ENCODE data around the gene NOS2.
"Not testable (repeated sequence)": the region's sequence is repeated elsewhere in the genome, so short reads cannot be mapped to it uniquely, and the experiment has no call there.

The NOS2 gene

DNA sequence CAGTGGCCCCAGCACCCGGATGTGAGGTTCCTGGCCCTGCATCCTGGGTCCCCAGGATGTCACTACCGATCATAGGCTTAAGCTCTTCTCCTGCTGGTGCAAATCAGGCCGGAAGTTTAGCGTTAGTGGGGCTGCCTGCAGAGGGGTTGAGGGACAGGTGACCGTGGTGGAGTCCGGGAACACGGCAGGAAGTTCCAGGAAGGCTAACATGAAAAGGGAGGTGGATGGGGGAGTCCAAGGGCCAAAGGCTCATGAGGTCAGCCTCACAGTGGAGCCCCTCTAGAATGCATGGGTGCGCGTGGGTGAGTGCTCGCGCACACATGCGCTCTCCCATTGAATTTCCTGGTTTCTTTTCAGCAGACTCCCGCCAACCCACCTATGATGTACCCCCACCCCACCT is 46.6 kb downstream of the NOS2 start:
- DNase-seq, result not testable (repeated sequence)

DNA sequence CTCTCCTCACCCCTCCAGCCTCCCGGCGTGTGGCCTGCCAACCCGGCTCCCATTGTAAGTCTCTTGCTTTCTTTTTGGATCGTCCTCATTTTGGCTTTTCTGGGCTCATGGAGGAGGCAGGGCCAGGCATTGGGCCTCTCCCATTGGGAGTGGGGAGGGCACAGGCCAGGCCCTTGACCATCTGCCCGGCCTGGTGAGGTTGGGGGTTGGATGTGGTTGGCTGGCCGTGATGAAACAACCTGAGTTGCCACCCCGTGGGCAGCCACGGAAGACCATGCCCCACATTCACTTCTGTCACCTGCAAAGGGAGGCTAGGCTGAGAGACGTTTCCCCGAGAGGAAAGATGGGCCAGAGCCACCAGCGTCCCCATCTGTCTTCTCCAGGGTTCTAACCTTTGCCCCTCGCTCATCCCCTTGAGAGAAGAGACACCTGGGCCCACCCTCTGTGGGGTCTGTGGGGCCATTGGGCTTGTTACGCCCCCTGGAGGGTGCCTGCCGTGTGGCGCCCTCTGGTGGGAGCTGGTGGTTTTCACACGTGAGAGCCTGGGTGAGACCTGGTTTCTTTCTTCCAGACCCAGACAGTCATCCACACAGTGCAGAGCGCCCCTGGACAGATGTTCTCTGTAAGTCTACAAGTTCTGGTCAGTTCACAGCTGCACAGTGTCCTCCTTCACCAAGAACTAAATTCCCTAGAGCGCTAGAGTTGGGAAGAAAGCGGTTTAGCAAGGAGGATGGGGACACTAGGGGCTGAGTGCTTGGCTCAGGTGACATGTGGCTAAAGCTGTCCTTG is 47.3 kb downstream of the NOS2 start:
- not testable (repeated sequence) for DNase-seq

DNA sequence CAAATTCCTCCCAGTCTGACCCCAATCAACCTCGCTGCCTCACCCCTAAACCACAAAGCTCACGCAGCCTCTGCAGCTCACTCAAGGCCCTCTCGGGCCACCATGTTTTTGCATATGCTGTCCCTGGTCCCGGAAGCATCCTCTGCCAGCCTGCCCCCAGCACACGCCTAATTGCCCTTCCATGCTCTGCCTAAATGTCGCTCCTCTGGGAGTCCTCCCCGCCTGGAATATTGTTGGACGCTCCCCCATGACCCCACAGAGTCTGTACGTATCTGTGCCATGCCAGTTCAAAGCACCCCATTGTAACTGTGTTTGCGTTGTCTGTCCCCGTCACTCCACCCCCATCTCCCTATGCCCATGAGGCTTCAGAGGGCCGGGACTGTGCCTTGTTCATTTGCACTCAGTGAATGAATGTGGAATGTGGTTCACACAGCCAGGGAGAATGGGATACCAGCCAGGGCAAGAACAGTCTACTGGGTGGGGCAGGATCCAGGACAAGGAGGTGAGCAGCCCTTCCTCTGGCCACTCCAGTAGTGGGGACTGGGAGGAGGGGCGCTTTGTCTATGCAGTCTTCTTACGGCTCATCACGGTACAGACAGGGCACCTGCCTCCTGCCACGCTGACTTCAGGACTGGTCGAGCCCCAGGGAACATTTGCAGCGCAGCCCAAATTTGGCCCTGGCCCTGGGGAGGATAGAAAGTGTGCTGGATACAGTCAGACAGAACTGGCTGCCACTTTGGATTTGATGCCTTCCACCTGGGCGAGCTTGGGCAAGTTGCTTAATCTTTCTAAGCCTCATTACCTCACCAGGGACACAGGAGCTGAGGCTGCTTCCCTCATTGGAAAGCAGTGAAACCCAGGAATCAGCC is 48.5 kb downstream of the NOS2 start:
- no peak for DNase-seq

DNA sequence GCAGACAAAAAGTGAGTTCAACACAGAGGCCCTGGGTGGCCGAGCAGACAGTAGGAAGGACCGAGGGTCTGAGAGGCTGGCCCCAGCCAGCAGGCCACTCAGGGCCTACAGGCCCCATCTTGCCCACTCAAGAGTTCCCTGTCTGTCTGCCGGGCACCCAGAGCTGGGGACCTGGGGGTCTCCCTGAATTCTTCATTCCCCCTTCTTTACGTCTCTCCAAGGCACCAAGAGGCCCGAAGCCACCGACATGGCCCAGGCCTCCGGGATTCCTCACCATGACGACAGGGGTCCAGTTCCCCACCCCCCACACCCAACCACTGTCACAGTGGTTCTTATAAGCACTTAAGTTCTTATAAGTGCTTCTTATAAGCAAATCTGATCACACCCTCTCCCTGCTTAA is 49.2 kb downstream of the NOS2 start:
- no peak for DNase-seq

DNA sequence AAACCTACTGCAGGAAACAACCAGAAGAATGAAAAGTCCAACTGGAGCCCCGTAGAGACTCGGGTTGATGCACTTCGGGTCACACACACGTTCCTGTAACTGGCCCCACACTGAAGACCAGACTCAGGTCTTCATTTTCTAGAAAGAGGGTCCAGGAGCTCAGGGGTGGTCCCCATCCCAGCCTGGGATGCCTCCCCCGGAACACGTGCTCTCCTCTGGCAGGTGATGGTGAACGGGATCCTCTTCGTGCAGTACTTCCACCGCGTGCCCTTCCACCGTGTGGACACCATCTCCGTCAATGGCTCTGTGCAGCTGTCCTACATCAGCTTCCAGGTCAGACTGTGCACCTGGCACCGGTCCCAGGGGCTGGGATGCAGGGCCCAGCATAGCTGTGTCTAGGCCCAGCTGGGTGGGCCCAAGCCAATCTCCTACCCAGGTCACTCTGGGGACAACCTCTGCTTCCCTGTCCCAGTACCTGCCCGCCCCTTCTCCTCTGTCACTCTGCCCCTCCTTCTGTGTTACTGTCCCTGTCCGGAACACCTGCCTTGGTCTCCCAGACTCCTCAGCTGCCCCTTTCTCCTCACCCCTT is 50.7 kb downstream of the NOS2 start:
- DNase-seq, result not testable (repeated sequence)

DNA sequence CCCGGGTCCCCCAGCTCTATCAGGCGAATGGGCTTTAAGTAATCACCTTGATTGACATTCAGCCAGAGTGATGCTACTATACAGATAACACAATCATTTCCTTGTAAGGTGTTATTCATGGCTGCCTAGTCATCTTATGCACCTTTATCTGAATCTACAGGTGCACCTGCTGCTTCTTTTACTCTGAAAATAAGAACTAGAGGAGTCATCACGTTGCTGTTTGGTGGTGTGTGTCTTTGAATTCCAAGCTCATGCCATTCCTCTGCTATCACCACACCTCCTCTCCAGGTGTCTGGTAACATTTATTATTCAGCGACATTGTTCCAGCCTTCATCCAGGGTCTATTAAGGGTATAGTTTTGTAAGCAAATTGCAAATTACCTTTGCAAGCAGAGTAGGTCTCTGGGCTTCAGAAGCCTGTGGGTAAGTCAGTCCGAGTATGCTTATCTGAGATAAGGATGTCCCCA is 51.9 kb downstream of the NOS2 start:
- DNase-seq, result no peak

DNA sequence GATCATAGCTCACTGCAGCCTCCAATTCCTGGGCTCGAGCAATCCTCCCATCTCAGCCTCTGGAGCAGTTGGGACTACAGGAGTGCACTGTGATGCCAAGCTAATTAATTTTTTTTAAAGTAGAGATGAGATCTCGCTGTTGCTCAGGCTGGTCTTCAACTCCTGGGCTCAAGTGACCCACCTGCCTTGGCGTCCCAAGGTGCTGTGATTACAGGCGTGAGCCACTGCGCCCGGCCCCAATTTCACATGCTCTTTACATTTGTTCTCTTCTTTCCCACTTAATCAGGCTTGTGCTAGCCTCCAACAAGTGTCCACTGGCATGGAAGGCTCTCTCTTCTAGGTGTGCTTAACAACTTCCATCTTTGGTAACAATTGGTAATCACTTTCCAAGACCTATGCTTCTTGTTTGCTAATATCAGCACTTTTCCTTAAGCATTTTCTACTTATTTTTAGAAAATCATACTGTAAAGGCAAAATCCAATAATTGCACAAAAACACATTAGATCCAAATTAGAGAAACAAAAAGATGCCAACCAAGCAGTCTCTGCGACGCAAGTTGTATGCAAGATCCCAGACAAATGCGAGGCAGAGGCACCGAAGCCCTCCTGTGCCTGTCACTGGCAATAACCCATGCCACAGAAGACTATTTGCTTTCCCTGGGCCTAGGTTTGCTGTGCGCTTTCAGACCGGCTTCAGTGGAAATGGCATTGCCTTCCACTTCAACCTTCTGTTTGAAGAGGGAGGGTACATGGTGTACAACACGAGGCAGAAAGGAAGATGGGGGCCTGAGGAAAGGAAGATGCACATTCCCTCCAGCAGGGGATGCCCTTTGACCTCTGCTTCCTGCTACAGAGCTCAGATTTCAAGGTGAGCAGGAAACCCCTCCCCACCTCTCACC is 52.6 kb downstream of the NOS2 start:
- no peak for DNase-seq

DNA sequence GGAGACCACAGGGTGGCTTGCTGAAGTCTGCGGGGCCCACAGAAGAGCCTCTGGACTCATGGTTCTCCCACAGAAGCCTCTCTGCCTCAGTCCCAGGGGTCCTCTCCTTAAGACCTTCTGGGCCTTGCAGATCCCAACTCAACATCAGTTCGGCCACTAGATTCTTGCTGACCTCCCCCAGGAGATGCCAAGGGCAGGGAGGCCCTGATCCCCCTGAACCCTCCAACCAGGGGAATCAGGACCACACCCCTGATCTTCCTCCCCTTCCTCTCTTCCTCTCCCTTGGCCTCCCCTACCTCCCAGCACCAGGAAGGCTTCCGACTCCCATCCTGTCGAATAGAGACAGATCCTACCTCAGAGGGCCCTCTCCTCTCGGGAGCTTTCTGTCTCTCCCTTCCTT is 53.4 kb downstream of the NOS2 start:
- DNase-seq, result no peak

DNA sequence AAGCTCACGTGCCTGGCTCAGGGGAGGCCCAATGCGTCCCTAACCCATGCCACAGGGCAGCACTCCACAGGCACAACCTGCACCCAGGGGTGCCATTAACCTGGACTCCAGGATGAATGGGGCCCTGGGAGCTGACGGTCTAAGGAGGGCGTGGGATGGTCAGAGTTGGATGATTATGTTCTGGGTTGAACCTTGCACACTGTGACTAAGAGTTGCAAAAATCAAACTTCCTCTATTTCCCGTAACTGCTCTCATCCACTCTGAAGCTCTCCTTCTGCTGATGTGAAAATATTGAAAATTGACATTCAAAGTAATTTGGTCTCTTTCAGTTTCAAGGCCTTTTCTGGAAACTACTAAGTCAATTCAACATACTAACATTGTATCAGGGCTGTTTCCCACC is 54.0 kb downstream of the NOS2 start:
- DNase-seq, result not testable (repeated sequence)

DNA sequence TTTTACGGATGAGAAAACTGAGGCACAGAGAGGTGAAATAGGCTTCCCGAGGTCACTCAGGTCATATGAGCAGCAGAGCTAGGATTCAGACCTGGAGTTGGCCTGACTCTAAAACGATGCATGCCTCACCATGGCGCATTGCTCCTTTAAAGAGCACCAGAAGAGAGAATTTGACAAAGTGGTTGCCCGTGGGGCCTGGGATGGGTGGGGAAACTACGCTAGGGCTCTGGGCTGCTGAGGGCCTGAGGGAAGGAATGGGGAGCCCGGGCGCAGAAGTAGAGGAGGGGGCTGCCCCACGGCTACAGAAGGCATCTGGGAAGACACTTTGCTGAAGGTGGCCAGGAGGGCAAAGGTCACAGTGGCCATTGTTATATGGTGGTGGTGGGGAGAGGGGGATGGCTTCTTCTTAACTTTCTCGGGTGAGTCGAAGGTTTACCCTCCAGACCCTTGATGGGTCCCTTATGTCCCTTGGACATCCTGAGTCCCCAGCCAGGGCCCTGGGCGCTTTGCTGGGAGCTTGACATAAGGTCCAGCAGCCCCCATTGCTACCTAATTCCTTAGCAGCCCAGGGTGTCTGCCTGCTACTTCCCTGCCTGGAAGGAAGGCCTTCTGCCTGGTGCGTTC is 55.0 kb downstream of the NOS2 start:
- not testable (repeated sequence) for DNase-seq

DNA sequence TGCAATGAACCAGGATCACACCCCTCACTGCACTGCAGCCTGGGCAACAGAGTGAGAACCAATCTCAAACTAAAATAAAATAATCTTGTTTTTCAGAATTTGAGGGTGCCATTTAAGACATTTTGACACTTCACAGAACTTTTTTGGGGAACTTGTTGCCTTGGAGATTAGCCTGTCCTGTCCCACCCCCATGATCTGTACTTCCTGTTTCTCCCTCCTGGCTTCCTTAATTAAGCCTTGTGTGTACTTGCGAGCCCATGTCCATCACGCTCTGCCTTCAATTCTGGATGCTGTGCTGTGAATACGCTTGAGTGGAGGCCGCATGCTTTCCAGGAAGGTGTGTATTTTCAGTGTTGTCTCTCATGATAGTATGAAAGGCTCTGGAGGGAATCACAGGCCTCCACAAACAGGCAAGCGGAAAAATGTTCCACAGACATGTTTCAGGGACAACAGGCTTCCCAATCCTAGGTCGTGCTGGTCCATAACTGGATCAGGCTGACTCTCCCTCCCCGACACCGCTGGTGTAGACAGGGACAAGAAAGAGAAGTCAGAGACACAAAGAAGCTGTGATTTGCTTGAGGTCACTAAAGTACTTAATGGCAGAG is 56.9 kb downstream of the NOS2 start:
- DNase-seq, result no peak

DNA sequence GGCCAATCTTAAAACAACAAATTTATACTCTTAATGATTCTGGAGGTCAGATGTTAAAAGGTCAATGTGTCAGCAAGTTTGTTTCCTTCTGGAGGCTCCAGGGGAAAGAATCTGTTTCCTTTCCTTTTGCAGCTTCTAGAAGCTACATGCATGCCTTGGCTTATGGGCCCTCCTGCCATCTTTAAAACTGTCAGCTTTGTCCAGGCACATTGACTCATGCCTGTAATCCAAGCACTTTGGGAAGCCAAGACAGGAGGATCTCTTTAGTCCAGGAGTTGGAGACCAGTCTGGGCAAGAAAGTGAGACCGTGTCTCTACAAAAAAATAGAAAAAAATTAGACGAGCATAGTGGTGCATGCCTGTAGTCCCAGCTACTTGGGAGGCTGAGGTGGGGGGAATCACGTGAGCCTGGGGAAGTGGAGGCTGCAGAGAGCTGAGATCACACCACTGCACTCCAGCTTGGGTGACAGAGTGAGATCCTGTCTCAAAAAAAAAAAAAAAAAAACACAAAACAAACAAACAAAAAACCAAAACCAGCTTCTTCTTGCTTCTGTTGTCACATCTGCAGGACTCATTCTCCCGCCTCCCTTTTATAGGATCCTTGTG is 58.3 kb downstream of the NOS2 start:
- DNase-seq, result no peak

DNA sequence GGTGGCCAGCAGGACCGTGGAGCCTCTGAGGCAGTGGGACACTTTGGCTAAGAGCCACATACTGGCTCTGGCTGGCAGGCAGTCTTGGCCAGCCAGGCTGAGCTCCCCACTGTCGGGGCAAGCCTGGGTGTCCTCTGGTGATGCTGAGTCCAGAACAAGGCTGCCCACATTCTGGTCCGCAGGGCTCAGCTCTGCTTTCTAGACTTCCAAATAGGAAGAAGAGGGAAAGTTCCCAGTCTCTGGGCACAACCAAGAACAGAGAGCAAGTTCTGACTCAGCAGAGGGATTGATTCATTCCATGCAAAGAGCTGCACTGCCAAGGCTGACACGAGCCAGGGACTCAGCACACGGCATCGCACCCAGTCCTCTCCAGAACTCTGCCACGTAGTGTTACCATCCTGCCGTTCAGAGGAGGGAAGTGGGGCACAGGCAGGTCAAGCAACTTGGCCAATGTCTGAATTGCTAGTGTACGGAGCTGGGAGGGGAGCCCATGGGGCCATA is 58.9 kb downstream of the NOS2 start:
- DNase-seq, result no peak

DNA sequence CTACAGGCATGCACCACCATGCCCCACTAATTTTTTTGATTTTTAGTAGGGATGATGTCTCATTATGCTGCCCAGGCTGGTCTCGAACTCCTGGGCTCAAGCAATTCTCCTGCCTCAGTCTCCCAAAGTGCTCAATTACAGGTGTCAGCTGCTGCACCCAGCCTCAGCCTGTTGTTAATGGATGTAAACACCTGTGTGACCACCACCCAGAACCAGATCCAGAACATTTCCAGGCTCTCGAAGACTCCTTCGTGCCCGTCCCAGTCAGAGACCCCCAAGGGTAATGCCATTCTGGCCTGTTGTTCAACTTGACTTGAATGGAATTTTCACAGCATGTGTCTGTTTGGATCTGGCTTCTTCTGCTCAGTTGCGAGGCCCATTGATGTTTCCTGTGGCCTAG is 59.8 kb downstream of the NOS2 start:
- DNase-seq, result not testable (repeated sequence)

DNA sequence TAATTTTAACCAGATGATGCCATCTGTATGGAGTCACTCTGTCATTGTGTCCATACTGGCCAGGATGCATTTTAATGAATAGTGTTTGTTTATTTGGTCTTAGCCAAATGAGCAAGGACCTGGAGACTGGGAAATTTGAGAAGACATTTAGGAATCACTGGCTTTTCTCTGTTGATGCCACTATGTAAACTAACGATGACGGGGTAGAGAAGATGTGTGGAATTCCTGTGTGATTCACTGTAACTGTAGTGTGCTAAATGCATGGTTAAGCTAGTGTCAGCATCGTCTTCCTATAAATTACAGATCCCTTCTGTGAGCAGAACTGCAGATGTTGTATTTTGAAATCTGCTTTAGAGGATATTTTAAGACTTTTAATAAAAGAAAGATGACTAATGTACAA is 66.6 kb downstream of the NOS2 start:
- no peak for DNase-seq

DNA sequence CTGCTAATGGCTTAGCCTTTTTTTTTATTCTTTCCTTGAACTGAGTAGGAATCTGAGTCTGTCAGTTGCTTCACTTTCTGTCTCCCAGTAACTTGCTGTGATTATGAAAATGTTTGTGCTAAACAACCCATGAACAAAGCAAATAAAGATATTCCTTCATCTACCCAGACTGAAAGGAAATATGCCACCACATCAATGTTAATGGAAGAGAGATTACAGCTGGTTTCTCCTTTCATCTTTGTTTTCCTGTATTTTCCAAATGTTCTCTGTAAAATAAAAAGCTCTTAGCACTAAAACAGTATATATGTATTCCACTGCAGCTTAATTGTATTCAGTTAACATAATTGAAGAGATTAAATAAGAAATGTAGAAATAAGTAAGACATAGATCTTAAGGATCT is 67.6 kb downstream of the NOS2 start:
- DNase-seq, result not testable (repeated sequence)

DNA sequence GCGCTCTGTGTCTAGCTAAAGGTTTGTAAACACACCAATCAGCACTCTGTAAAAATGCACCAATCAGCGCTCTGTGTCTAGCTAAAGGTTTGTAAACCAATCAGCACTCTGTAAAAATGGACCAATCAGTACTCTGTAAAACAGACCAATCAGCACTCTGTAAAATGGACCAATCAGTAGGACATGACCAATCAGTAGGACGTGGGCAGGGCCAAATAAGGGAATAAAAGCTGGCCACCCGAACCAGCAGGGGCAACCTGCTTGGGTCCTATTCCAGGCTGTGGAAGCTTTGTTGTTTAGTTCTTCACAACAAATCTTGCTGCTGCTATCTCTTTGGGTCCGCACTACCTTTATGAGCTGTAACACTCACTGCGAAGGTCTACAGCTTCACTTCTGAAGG is 74.3 kb downstream of the NOS2 start:
- not testable (repeated sequence) for DNase-seq

DNA sequence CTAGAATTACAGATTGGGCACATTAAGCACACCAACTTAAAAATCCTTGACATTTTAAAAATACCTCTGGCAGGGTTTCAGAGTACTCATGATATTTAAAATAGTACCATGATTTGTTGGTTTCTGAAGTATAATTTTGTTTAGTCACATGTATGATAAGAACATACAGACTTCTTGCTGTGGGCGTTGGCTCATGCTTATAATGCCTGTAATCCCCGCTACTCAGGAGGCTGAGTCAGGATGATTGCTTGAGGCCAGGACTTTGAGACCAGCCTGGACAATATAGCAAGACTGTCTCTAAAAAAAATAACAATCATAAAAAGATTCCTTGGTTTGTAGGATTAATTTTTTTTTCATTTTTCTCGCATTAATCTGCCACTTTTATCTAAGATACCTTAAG is 78.5 kb downstream of the NOS2 start:
- no peak for DNase-seq

All from activated CD4-positive, alpha-beta T cell treated with anti-CD3 and anti-CD28 coated beads, Interleukin-2, amount 50 U/mL, for 1 hour (primary cell).